Adrenal gland (tissue), 5 donors: ENCODE data around the gene ZNF548.
A peak's percentile ranks its signal among the peaks of the same experiment; 100 is the strongest.

Experiments
- CTCF ChIP-seq, 6 experiments: fragments of 450-650 bp in 4 of 6; fragments of 200-600 bp in 2 of 6; sonication (generic) in 1 of 6; IDR thresholded peaks; 1 replicate in 5 of 6; 2 replicates in 1 of 6; pipeline versions ENCODE4 v1.5.1 to v1.8.0; 2016 to 2021; ENCODE audit warnings: antibody characterized with exemption in 6 of 6, mild to moderate bottlenecking in 2 of 6, moderate library complexity in 1 of 6
- POLR2A ChIP-seq, 2 donors: fragments of 450-650 bp; IDR thresholded peaks; one replicate each; pipeline ENCODE4 v1.6.1; 2017; ENCODE audit warnings: antibody characterized with exemption in 2 of 2, mild to moderate bottlenecking in 2 of 2, moderate library complexity in 1 of 2
- donor health status: DM: no; HTN: no; CAD: no.

- TF ChIP-seq CTCF (IDR thresholded peaks at IDR 0.05): no peak
- TF ChIP-seq POLR2A (IDR thresholded peaks at IDR 0.05): peak in 1 of 2 donors; percentile 66
Observed at GRCh38 chr19:57350877-57351805, 38.5 kb upstream of the ZNF548 start, which contains the start of gene ZNF304.
